ENCODE measurements around the gene TRIM33.

TRIM33 gene

DNA sequence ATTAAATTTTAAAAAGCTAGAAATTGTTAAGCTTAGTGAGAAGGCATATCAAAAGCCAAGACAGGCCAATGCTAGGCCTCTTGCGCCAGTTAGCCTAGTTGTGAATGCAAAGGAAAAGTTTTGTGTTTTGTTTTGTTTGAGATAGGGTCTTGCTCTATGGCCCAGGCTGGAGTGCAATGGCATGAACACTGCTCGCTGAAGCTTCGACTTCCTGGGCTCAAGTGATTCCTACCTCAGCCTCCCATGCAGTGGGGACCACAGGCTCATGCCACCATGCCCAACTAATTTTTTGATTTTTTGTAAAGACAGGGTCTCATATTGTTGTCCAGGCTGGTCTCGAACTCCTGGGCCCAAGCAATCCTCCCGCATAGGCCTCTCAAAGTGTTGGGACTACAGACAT is 40.3 kb downstream of the TRIM33 start:
- Mint-ChIP-seq H3K27me3 (ENCODE audit: low read depth, poor library complexity) (peaks cover 5% of the 10 kb centered on the region), H3K27ac (no peak overlapping the region), H3K4me1 (peaks cover 11% of the 10 kb centered on the region), H3K4me3 (no peak overlapping the region), H3K9me3 (peaks cover 20% of the 10 kb centered on the region), H3K36me3 (ENCODE audit: low read depth) (peaks cover 75% of the 10 kb centered on the region)
- no peak for DNase-seq
- TF ChIP-seq, protein P1, sequence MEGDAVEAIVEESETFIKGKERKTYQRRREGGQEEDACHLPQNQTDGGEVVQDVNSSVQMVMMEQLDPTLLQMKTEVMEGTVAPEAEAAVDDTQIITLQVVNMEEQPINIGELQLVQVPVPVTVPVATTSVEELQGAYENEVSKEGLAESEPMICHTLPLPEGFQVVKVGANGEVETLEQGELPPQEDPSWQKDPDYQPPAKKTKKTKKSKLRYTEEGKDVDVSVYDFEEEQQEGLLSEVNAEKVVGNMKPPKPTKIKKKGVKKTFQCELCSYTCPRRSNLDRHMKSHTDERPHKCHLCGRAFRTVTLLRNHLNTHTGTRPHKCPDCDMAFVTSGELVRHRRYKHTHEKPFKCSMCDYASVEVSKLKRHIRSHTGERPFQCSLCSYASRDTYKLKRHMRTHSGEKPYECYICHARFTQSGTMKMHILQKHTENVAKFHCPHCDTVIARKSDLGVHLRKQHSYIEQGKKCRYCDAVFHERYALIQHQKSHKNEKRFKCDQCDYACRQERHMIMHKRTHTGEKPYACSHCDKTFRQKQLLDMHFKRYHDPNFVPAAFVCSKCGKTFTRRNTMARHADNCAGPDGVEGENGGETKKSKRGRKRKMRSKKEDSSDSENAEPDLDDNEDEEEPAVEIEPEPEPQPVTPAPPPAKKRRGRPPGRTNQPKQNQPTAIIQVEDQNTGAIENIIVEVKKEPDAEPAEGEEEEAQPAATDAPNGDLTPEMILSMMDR (IDR thresholded peaks at IDR 0.05), result no peak

DNA sequence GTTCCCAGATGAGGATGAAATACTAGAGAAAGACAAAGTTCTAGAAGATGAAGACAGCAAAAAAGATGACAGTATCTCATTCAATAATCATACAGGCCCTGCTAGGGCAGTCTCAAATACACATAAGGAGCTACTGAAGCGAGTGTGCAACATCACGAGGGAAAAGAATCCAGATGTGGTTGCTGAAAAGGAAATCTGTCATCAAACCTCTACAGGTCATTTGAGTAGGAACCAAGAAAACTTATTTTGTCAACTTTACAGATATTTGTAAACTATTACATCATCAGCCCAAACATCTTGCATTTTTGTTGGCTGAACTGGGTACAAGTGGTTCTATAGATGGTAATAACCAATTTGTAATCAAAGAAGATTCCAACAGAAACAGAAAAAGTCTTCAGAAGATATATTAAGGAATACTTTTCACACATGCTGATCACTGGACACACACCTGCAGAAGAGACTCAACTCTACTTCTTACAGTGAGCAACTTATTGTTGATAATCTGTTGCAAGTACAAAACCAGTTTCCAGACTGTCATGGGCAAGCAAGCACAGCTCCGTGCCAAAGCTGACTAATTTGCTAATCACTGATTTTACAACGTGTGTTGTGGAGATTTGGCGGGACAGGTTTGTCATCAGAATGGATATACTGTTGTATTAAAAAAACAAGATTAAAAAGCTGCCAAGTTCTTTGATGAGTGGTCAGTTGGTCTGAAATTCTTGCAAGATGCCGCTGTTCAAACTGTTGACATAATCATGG is 42.1 kb downstream of the TRIM33 start:
- TF ChIP-seq, protein P1 (IDR thresholded peaks at IDR 0.05), result no peak
- Mint-ChIP-seq H3K27ac (peak overlapping the region; percentile 58), H3K27me3 (ENCODE audit: low read depth, poor library complexity) (peaks cover 2% of the 10 kb centered on the region), H3K9me3 (peaks cover 16% of the 10 kb centered on the region), H3K36me3 (ENCODE audit: low read depth) (peaks cover 74% of the 10 kb centered on the region), H3K4me1 (peaks cover 11% of the 10 kb centered on the region), H3K4me3 (no peak overlapping the region)
- DNase-seq, result no peak

DNA sequence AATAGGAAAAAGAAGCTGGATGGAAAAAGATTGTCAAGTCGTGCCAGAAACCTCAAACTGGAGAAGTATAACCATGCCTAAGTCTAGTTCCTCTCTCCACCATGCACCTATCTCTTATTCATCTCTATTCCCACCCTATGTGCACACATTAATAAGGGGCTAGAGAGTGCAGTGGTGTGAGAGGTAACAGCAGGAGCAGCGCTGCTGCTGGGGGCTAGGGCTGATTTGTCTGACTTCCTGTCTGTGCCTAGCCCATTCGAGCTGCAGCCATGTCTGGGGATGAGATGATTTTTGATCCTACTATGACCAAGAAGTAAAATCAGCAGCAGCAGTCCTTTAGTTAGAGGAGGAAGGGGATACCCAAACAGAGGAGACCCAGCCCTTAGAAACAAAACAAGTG is 43.0 kb downstream of the TRIM33 start:
- peaks cover 10% of the 10 kb centered on the region for H3K9me3 Mint-ChIP-seq
- H3K36me3 Mint-ChIP-seq (ENCODE audit: low read depth), result peaks cover 73% of the 10 kb centered on the region
- peaks cover 11% of the 10 kb centered on the region for H3K4me1 Mint-ChIP-seq
- peaks cover 2% of the 10 kb centered on the region for H3K27me3 Mint-ChIP-seq (ENCODE audit: low read depth, poor library complexity)
- peak overlapping the region; percentile 58 for H3K27ac Mint-ChIP-seq
- no peak for DNase-seq
- TF ChIP-seq, protein P1 (IDR thresholded peaks at IDR 0.05), result no peak
- no peak overlapping the region for H3K4me3 Mint-ChIP-seq

DNA sequence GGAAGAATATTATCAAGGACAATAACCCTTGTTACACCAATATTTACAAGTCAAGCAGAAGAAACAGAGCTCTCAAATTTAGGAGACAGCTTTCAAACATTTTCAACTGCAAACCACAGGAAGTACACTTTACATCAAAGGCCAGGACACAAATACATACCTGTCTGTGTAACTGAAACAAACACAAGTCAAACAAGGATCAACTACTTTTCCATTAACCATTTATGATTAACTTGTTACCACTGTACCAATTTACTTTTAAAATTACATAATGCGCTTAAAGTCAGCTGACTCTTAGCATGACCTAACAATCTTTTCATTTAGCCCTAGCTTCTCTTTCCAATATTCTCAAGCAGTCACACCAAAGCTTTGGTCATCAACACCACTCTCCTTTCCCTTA is 43.5 kb downstream of the TRIM33 start:
- H3K36me3 Mint-ChIP-seq (ENCODE audit: low read depth), result peaks cover 68% of the 10 kb centered on the region
- H3K4me1 Mint-ChIP-seq, result peaks cover 11% of the 10 kb centered on the region
- no peak overlapping the region for H3K4me3 Mint-ChIP-seq
- peaks cover 10% of the 10 kb centered on the region for H3K9me3 Mint-ChIP-seq
- H3K27me3 Mint-ChIP-seq (ENCODE audit: low read depth, poor library complexity), result peaks cover 2% of the 10 kb centered on the region
- TF ChIP-seq, protein P1 (IDR thresholded peaks at IDR 0.05), result no peak
- no peak for DNase-seq
- no peak overlapping the region for H3K27ac Mint-ChIP-seq

DNA sequence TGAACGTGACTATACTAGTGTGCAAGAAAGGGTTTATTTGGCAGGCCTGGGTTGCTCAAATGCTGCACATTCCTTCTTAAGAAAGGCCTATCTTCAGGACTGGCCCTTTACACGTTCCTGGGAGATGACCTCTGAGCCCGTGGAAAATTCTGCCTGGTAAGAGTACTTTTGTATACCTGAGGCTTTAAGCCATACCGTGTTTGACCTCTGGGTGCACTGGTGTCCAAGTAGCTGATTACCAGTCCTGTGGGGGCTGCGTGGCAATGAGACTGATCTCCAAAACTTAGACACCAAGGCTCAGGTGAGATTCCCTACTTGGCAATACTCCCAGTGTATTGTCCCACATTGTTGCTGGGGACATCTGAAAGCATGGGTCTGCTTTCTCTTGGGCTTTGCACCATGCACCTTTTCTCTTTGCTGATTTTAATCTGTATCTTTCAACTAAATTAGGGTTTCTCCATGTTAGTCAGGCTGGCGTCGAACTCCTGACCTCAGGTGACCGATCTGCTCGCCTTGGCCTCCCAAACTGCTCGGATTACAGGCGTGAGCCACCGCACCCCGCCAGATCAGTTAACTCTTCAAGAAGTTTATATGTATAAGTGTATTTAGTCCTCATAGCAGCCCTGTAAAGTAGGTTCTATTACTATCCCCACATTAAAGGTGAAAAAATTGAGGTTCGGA is 44.5 kb downstream of the TRIM33 start:
- H3K9me3 Mint-ChIP-seq, result peaks cover 10% of the 10 kb centered on the region
- H3K36me3 Mint-ChIP-seq (ENCODE audit: low read depth), result peaks cover 69% of the 10 kb centered on the region
- TF ChIP-seq, protein P1 (IDR thresholded peaks at IDR 0.05), result no peak
- H3K27me3 Mint-ChIP-seq (ENCODE audit: low read depth, poor library complexity), result no peaks in the 10 kb centered on the region
- peak overlapping the region; percentile 59 for H3K27ac Mint-ChIP-seq
- DNase-seq, result no peak
- no peak overlapping the region for H3K4me3 Mint-ChIP-seq
- H3K4me1 Mint-ChIP-seq, result peaks cover 11% of the 10 kb centered on the region

Measured in nephron progenitor cell (in vitro differentiated cells).